ENCODE measurements around the gene TRMT112.

Gene TRMT112

GRCh38 chr11:64337538-64338249 is 20.3 kb upstream of the TRMT112 start:
- no peak overlapping the region for H3K4me3 ChIP-seq (ENCODE audit: low read length)
- no peak for TF ChIP-seq CTCF (conservative IDR thresholded peaks at IDR 0.05; ENCODE audit: low read length)
- peak; percentile 39 for DNase-seq (ENCODE audit: low read depth)

GRCh38 chr11:64334764-64335735 is 17.7 kb upstream of the TRMT112 start:
- H3K4me3 ChIP-seq (ENCODE audit: low read length): no peak overlapping the region
- peak; percentile 94 for DNase-seq (ENCODE audit: low read depth)
- no peak for TF ChIP-seq CTCF (conservative IDR thresholded peaks at IDR 0.05; ENCODE audit: low read length)

GRCh38 chr11:64333556-64333955 is 16.2 kb upstream of the TRMT112 start:
- no peak overlapping the region for H3K4me3 ChIP-seq (ENCODE audit: low read length)
- TF ChIP-seq CTCF (conservative IDR thresholded peaks at IDR 0.05; ENCODE audit: low read length): no peak

GRCh38 chr11:64331569-64332371 is 14.4 kb upstream of the TRMT112 start:
- no peak overlapping the region for H3K4me3 ChIP-seq (ENCODE audit: low read length)
- TF ChIP-seq CTCF (conservative IDR thresholded peaks at IDR 0.05; ENCODE audit: low read length): peak; percentile 64
- DNase-seq (ENCODE audit: low read depth): peak; percentile 90

More at GRCh38 chr11:64333556-64333955, 16.2 kb upstream of the TRMT112 start:
- DNase-seq (ENCODE audit: low read depth): no peak

GRCh38 chr11:64330888-64331287 is 13.5 kb upstream of the TRMT112 start:
- DNase-seq (ENCODE audit: low read depth): no peak
- H3K4me3 ChIP-seq (ENCODE audit: low read length): no peak overlapping the region
- no peak for TF ChIP-seq CTCF (conservative IDR thresholded peaks at IDR 0.05; ENCODE audit: low read length)

- no peak overlapping the region for H3K4me3 ChIP-seq (ENCODE audit: low read length)
- DNase-seq (ENCODE audit: low read depth): no peak
- TF ChIP-seq CTCF (conservative IDR thresholded peaks at IDR 0.05; ENCODE audit: low read length): no peak
Measured at GRCh38 chr11:64327993-64328392, 10.6 kb upstream of the TRMT112 start.
